HUES48 (cell line): ENCODE data around the gene KANK2.
"Not testable (repeated sequence)": the region's sequence is repeated elsewhere in the genome, so short reads cannot be mapped to it uniquely, and the experiment has no call there.

Source experiments
- H3K27ac ChIP-seq: one replicate; pipeline ENCODE4 v1.7.0; 2013; ENCODE audit warnings: low read depth, low read length, inconsistent platforms
- H3K27me3 ChIP-seq: 2 replicates; pipeline ENCODE4 v1.6.1; 2013; ENCODE audit warnings: mild to moderate bottlenecking, low read length; ENCODE audit not compliant: control insufficient read depth, insufficient read depth
- H3K36me3 ChIP-seq: 2 replicates; pipeline ENCODE4 v1.6.1; 2013; ENCODE audit warnings: low read length; ENCODE audit not compliant: control insufficient read depth, insufficient read depth
- H3K4me1 ChIP-seq: 2 replicates; pipeline ENCODE4 v1.6.1; 2013; ENCODE audit warnings: mild to moderate bottlenecking, low read length; ENCODE audit not compliant: control insufficient read depth, insufficient read depth
- H3K4me3 ChIP-seq: 2 replicates; pipeline ENCODE4 v1.5.1; 2013; ENCODE audit warnings: mild to moderate bottlenecking, low read depth, low read length
- H3K9ac ChIP-seq: 2 replicates; pipeline ENCODE4 v1.6.1; 2013; ENCODE audit warnings: mild to moderate bottlenecking, low read depth, low read length, moderate library complexity
- H3K9me3 ChIP-seq: 2 replicates; pipeline ENCODE4 v1.6.1; 2013; ENCODE audit warnings: low read length; ENCODE audit not compliant: control insufficient read depth, insufficient read depth

KANK2 gene

DNA sequence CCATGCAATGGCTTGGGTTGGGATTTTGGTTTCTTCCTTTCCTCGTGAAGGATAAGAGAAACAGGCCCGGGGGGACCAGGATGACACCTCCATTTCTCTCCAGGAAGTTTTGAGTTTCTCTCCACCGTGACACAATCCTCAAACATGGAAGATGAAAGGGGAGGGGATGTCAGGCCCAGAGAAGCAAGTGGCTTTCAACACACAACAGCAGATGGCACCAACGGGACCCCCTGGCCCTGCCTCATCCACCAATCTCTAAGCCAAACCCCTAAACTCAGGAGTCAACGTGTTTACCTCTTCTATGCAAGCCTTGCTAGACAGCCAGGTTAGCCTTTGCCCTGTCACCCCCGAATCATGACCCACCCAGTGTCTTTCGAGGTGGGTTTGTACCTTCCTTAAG lies 65.9 kb downstream of the KANK2 start:
- no peak overlapping the region for H3K9ac ChIP-seq

DNA sequence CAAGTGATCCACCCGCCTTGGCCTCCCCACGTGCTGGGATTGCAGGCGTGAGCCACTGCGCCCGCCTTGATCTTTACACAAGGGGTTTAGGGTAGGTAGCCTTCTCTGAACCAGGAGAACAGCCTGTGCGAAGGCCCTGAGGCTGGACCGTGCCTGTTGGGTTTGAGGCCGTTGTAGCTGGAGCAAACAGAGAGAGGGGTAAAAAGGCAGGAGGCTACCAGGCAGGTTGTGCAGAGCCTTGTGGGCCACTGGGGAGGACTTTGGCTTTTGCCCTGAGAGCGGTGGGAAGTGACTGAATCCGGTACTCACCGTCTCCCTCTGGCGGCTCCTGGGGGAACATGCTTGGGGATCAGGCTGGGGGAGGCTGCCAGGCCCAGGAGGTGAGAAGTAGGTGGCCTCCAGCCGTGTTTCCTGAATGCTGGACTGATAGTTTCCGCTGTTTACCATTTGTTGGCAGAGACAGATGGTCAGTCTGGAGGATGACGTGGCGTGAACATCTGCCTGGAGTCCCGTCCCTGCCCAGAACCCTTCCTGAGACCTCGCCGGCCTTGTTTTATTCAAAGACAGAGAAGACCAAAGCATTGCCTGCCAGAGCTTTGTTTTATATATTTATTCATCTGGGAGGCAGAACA lies 66.4 kb downstream of the KANK2 start:
- H3K9me3 ChIP-seq, result no peaks in the 10 kb centered on the region
- no peak overlapping the region for H3K4me3 ChIP-seq
- no peaks in the 10 kb centered on the region for H3K27me3 ChIP-seq
- no peak overlapping the region for H3K27ac ChIP-seq
- peaks cover 76% of the 10 kb centered on the region for H3K36me3 ChIP-seq
- H3K4me1 ChIP-seq, result no peaks in the 10 kb centered on the region
- H3K9ac ChIP-seq, result no peak overlapping the region

More for the DNA sequence above, 65.9 kb downstream of the KANK2 start:
- Histone ChIP-seq H3K36me3 (peaks cover 71% of the 10 kb centered on the region), H3K9me3 (no peaks in the 10 kb centered on the region), H3K27ac (no peak overlapping the region), H3K4me1 (no peaks in the 10 kb centered on the region), H3K27me3 (no peaks in the 10 kb centered on the region), H3K4me3 (no peak overlapping the region)

DNA sequence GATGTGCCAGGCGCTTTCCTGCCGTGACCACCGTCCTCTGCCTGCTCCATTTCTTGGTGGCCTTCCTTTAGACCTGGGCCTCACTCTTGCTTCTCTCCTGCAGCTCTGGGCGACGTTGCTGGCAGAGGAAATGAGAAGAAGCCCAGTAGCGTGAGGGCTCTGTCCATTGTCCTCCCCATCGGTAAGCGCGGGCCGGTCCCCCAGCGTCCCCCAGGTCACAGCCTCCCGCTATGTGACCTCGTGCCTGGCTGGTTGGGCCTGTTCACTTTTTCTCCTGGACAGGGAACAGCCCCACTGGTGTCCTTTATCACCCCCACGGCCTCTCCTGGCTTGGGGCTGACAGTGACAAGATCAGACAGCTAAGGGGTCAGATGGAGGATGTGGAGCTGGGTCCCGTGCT lies 69.4 kb downstream of the KANK2 start:
- no peak overlapping the region for H3K27ac ChIP-seq
- peaks cover 98% of the 10 kb centered on the region for H3K36me3 ChIP-seq
- no peak overlapping the region for H3K9ac ChIP-seq

DNA sequence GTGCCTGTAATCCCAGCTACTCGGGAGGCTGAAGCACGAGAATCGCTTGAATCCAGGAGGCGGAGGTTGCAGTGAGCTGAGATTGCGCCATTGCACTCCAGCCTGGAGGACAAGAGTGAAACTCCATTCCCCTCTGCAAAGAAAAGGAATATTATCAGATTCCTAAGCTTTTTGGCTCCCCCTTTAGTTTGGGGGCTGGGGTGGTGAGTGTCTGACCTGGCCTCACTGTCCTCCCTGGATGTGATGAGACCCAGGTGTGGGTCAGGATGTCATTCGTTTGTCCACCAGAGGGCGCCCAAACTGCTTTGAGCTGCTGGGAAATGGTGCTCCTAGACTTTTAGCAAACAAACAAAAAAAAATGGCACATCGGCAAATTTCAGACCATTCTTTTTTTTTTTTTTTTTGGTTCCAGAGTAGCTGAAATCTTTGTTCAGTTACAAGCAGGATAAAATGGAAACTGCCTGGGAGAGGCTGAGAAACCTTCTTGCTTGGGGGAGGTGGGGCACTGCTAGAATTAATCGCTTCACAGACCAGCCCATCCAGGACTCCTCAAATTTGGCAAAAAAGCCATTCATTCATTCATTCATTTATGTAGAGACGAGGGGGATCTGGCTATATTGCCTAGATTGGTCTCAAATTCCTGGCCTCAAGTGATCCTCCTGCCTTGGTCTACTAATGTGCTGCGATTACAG lies 71.2 kb downstream of the KANK2 start:
- Histone ChIP-seq H3K9ac (no peak overlapping the region), H3K36me3 (peaks cover 91% of the 10 kb centered on the region), H3K9me3 (no peaks in the 10 kb centered on the region), H3K27ac (no peak overlapping the region), H3K4me1 (no peaks in the 10 kb centered on the region), H3K27me3 (no peaks in the 10 kb centered on the region), H3K4me3 (no peak overlapping the region)

More for the DNA sequence above, 69.4 kb downstream of the KANK2 start:
- H3K27me3 ChIP-seq, result no peaks in the 10 kb centered on the region
- H3K9me3 ChIP-seq, result no peaks in the 10 kb centered on the region
- H3K4me1 ChIP-seq, result no peaks in the 10 kb centered on the region
- no peak overlapping the region for H3K4me3 ChIP-seq

DNA sequence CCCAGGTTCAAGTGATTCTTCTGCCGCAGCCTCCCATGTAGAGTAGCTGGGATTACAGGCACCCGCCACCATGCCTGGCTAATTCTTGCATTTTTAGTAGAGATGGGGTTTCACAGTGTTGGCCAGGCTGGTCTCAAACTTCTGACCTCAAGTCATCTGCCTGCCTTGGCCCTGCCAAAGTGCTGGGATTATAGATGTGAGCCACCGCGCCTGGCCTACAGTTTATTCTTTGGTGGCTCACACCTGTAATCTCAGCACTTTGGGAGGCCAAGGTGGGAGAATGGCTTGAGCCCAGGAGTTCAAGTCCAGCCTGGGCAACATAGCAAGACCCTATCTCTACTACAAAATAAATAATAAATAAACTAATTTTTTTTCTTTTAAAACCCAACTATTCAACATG lies 73.2 kb downstream of the KANK2 start:
- not testable (repeated sequence) for H3K9ac ChIP-seq, H3K9me3 ChIP-seq, H3K27me3 ChIP-seq, H3K4me3 ChIP-seq, H3K27ac ChIP-seq, H3K4me1 ChIP-seq
- peaks cover 91% of the 10 kb centered on the region for H3K36me3 ChIP-seq

DNA sequence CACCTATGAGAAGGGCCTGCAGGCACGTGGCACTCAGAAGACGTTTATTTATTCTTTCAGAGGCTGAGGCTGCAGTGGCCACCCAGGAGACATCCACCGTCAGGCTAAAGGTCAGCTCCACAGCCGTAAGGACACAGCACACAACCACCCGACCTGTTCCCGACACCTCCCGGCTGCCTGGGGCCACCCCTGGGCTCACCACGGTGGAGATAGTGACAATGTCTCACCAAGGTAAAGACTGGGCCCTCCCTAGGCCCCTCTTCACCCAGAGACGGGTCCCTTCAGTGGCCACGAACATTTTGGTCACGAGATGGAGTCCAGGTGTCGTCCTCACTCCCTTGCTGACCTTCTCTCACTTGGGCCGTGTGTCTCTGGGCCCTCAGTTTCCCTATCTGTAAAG lies 74.2 kb downstream of the KANK2 start:
- H3K4me3 ChIP-seq, result no peak overlapping the region
- H3K9me3 ChIP-seq, result no peaks in the 10 kb centered on the region
- no peaks in the 10 kb centered on the region for H3K4me1 ChIP-seq
- no peak overlapping the region for H3K27ac ChIP-seq
- no peak overlapping the region for H3K9ac ChIP-seq
- no peaks in the 10 kb centered on the region for H3K27me3 ChIP-seq
- H3K36me3 ChIP-seq, result peaks cover 89% of the 10 kb centered on the region

DNA sequence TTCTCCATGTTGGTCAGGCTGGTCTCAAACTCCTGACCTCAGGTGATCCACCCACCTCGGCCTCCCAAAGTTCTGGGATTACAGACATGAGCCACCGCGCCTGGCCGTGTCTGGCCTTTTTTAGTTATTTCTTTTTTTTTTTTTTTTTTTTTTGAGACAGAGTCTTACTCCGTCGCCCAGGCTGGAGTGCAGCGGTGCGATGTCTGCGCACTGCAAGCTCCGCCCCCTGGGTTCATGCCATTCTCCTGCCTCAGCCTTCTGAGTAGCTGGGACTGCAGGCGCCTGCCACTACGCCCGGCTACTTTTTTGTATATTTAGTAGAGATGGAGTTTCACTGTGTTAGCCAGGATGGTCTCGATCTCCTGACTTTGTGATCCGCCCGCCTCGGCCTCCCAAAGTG lies 75.4 kb downstream of the KANK2 start:
- H3K36me3 ChIP-seq, result peaks cover 89% of the 10 kb centered on the region
- not testable (repeated sequence) for H3K27ac ChIP-seq, H3K9ac ChIP-seq, H3K9me3 ChIP-seq, H3K4me3 ChIP-seq, H3K4me1 ChIP-seq, H3K27me3 ChIP-seq

DNA sequence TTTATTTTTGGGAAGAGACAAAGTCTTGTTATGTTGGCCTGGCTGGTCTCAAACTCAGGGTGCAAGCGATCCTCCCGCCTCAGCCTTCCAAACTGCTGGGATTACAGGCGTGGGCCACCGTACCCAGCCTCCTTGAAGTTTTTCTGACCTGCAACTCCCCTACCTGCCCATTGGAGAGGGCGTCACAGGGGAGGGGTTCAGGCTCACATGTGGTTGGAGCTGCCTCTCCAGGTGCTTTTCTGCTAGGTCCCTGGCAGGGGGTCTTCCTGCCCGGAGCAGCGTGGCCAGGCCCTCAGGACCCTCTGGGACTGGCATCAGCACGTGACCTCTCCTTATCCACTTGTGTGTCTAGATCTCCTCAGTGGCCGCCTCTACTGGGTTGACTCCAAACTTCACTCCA lies 80.8 kb downstream of the KANK2 start:
- Histone ChIP-seq H3K36me3 (peaks cover 97% of the 10 kb centered on the region), H3K27ac (no peak overlapping the region), H3K4me1 (no peaks in the 10 kb centered on the region), H3K9ac (no peak overlapping the region), H3K9me3 (no peaks in the 10 kb centered on the region), H3K27me3 (no peaks in the 10 kb centered on the region), H3K4me3 (no peak overlapping the region)

DNA sequence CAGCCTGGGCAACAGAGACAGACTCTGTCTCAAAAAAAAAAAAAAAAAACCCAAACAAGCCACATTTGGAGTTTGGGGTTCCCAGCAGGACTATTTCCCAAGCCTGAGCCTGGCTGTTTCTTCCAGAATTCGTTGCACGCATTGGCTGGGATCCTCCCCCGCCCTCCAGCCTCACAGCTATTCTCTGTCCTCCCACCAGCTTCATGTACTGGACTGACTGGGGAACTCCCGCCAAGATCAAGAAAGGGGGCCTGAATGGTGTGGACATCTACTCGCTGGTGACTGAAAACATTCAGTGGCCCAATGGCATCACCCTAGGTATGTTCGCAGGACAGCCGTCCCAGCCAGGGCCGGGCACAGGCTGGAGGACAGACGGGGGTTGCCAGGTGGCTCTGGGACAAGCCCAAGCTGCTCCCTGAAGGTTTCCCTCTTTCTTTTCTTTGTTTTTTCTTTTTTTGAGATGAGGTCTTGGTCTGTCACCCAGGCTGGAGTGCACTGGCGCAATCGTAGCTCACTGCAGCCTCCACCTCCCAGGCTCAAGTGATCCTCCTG lies 81.4 kb downstream of the KANK2 start:
- Histone ChIP-seq H3K4me1 (no peaks in the 10 kb centered on the region), H3K4me3 (no peak overlapping the region), H3K27me3 (no peaks in the 10 kb centered on the region), H3K9ac (no peak overlapping the region), H3K27ac (no peak overlapping the region), H3K36me3 (peaks cover 97% of the 10 kb centered on the region), H3K9me3 (no peaks in the 10 kb centered on the region)

DNA sequence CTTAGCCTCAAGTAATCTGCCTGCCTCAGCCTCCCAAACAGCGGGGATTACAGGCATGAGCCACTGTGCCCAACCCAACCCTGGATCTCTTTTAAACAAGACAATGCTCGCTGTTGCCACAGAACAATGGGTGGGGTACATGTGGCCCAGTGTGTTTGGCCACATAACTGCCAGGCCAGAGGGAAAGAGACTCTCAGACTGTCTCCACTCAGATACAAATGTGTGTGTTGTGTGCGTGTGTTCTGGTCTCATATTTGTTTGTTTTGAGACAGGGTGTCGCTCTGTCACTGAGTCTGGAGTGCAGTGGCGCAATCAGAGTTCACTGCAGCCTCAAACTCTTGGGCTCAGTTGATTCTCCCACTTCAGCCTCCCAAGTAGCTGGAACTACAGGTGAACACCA lies 82.3 kb downstream of the KANK2 start:
- no peak overlapping the region for H3K27ac ChIP-seq
- H3K36me3 ChIP-seq, result peaks cover 96% of the 10 kb centered on the region
- no peak overlapping the region for H3K4me3 ChIP-seq
- H3K4me1 ChIP-seq, result no peaks in the 10 kb centered on the region
- H3K27me3 ChIP-seq, result no peaks in the 10 kb centered on the region
- H3K9me3 ChIP-seq, result no peaks in the 10 kb centered on the region
- H3K9ac ChIP-seq, result no peak overlapping the region
